Muscle layer of duodenum (tissue), 2 donors: ENCODE results near the gene BCL7A.
"Not testable (repeated sequence)": the region's sequence is repeated elsewhere in the genome, so short reads cannot be mapped to it uniquely, and the experiment has no call there.

Experiments used
- H3K27ac ChIP-seq: one replicate; pipeline ENCODE4 v1.7.0; 2013; ENCODE audit warnings: mild to moderate bottlenecking, low read length
- H3K27me3 ChIP-seq: one replicate; pipeline ENCODE4 v1.7.0; 2013; ENCODE audit warnings: low read depth, mild to moderate bottlenecking, control low read depth, low read length
- H3K36me3 ChIP-seq, 2 donors: one replicate each; pipeline ENCODE4 v1.7.0; 2013; ENCODE audit warnings: low read length in 2 of 2, control low read depth in 1 of 2, mild to moderate bottlenecking in 1 of 2; ENCODE audit not compliant: insufficient read depth in 2 of 2, control insufficient read depth in 1 of 2
- H3K4me1 ChIP-seq, 2 donors: one replicate each; pipeline ENCODE4 v1.7.0; 2013; ENCODE audit warnings: low read length in 2 of 2, mild to moderate bottlenecking in 2 of 2, control low read depth in 1 of 2, moderate library complexity in 1 of 2; ENCODE audit not compliant: insufficient read depth in 2 of 2, control insufficient read depth in 1 of 2
- H3K4me3 ChIP-seq, 2 donors: one replicate each; pipeline ENCODE4 v1.7.0; 2013; ENCODE audit warnings: low read length in 2 of 2, low read depth in 1 of 2, mild to moderate bottlenecking in 1 of 2
- H3K9me3 ChIP-seq, 2 donors: one replicate each; pipeline ENCODE4 v1.7.0; 2013; ENCODE audit warnings: low read length in 2 of 2, control low read depth in 1 of 2, mild to moderate bottlenecking in 1 of 2; ENCODE audit not compliant: control insufficient read depth in 1 of 2
- donor health status: healthy.

The BCL7A gene

GRCh38 chr12:122031342-122032216 lies 9.9 kb downstream of the BCL7A start:
- H3K27me3 ChIP-seq, result no peaks in the 10 kb centered on the region
- no peak overlapping the region for H3K4me3 ChIP-seq
- H3K27ac ChIP-seq, result no peak overlapping the region
- peaks cover 3 to 10% of the 10 kb centered on the region in 2 donors for H3K36me3 ChIP-seq
- no peaks in the 10 kb centered on the region for H3K4me1 ChIP-seq
- H3K9me3 ChIP-seq, result no peaks in the 10 kb centered on the region

- Histone ChIP-seq H3K4me1 (no peaks in the 10 kb centered on the region), H3K9me3 (no peaks in the 10 kb centered on the region), H3K36me3 (peaks cover 3 to 10% of the 10 kb centered on the region in 2 donors), H3K4me3 (no peak overlapping the region), H3K27ac (no peak overlapping the region), H3K27me3 (no peaks in the 10 kb centered on the region)
Observed at GRCh38 chr12:122032580-122032979, 10.9 kb downstream of the BCL7A start.

- Histone ChIP-seq H3K36me3 (peaks cover 3 to 10% of the 10 kb centered on the region in 2 donors), H3K4me1 (no peaks in the 10 kb centered on the region), H3K9me3 (no peaks in the 10 kb centered on the region), H3K4me3 (no peak overlapping the region), H3K27ac (no peak overlapping the region), H3K27me3 (no peaks in the 10 kb centered on the region)
Observed at GRCh38 chr12:122035292-122035691, 13.6 kb downstream of the BCL7A start.

- H3K36me3 ChIP-seq, result peaks cover 3 to 10% of the 10 kb centered on the region in 2 donors
- H3K27ac ChIP-seq, result no peak overlapping the region
- H3K9me3 ChIP-seq, result no peaks in the 10 kb centered on the region
- H3K4me1 ChIP-seq, result no peaks in the 10 kb centered on the region
- no peaks in the 10 kb centered on the region for H3K27me3 ChIP-seq
- no peak overlapping the region for H3K4me3 ChIP-seq
Observed at GRCh38 chr12:122036153-122036552, 14.5 kb downstream of the BCL7A start.

- no peak overlapping the region for H3K27ac ChIP-seq
- no peaks in the 10 kb centered on the region for H3K27me3 ChIP-seq
- no peak overlapping the region for H3K4me3 ChIP-seq
- peaks cover 3 to 18% of the 10 kb centered on the region in 2 donors for H3K36me3 ChIP-seq
- no peaks in the 10 kb centered on the region for H3K9me3 ChIP-seq
- no peaks in the 10 kb centered on the region for H3K4me1 ChIP-seq
Observed at GRCh38 chr12:122040579-122041386, 19.1 kb downstream of the BCL7A start.

- H3K4me1 ChIP-seq, H3K4me3 ChIP-seq, H3K9me3 ChIP-seq, H3K27me3 ChIP-seq, H3K27ac ChIP-seq: not testable (repeated sequence)
- H3K36me3 ChIP-seq, result peaks cover 0 to 18% of the 10 kb centered on the region in 2 donors
Observed at GRCh38 chr12:122041458-122041857, 19.8 kb downstream of the BCL7A start.

GRCh38 chr12:122042910-122043309 lies 21.2 kb downstream of the BCL7A start:
- H3K9me3 ChIP-seq, result no peaks in the 10 kb centered on the region
- H3K4me3 ChIP-seq, result no peak overlapping the region
- peaks cover 0 to 18% of the 10 kb centered on the region in 2 donors for H3K36me3 ChIP-seq
- H3K27me3 ChIP-seq, result no peaks in the 10 kb centered on the region
- no peaks in the 10 kb centered on the region for H3K4me1 ChIP-seq
- no peak overlapping the region for H3K27ac ChIP-seq

GRCh38 chr12:122043476-122043875 lies 21.8 kb downstream of the BCL7A start:
- peaks cover 0 to 18% of the 10 kb centered on the region in 2 donors for H3K36me3 ChIP-seq
- H3K9me3 ChIP-seq, result no peaks in the 10 kb centered on the region
- H3K4me3 ChIP-seq, result no peak overlapping the region
- H3K27me3 ChIP-seq, result no peaks in the 10 kb centered on the region
- no peaks in the 10 kb centered on the region for H3K4me1 ChIP-seq
- no peak overlapping the region for H3K27ac ChIP-seq

- Histone ChIP-seq H3K4me1 (no peaks in the 10 kb centered on the region), H3K9me3 (no peaks in the 10 kb centered on the region), H3K4me3 (no peak overlapping the region), H3K27me3 (no peaks in the 10 kb centered on the region), H3K27ac (no peak overlapping the region), H3K36me3 (peaks cover 0 to 18% of the 10 kb centered on the region in 2 donors)
Observed at GRCh38 chr12:122045262-122045661, 23.6 kb downstream of the BCL7A start.

- no peaks in the 10 kb centered on the region for H3K9me3 ChIP-seq
- peaks cover 0 to 5% of the 10 kb centered on the region in 2 donors for H3K4me1 ChIP-seq
- peaks cover 0 to 18% of the 10 kb centered on the region in 2 donors for H3K36me3 ChIP-seq
- no peaks in the 10 kb centered on the region for H3K27me3 ChIP-seq
- H3K27ac ChIP-seq, result no peak overlapping the region
- no peak overlapping the region for H3K4me3 ChIP-seq
Observed at GRCh38 chr12:122046145-122046544, 24.5 kb downstream of the BCL7A start.

- H3K36me3 ChIP-seq, result peaks cover 0 to 18% of the 10 kb centered on the region in 2 donors
- H3K27ac ChIP-seq, result no peak overlapping the region
Observed at GRCh38 chr12:122048151-122048550, 26.5 kb downstream of the BCL7A start.

More at GRCh38 chr12:122048151-122048550, 26.5 kb downstream of the BCL7A start:
- Histone ChIP-seq H3K4me1 (peaks cover 0 to 18% of the 10 kb centered on the region in 2 donors), H3K4me3 (no peak overlapping the region), H3K9me3 (no peaks in the 10 kb centered on the region), H3K27me3 (no peaks in the 10 kb centered on the region)
